A172 (cell line): ENCODE measurements around the gene TMPRSS6. TPM values are rescaled to one million over a fixed set of nuclear protein-coding genes. Genes with fewer than 3 reads are reported as not detected.
"Not testable (repeated sequence)": the region's sequence is repeated elsewhere in the genome, so short reads cannot be mapped to it uniquely, and the experiment has no call there.

ENCODE experiments used
- DNase-seq: peaks from one replicate; pipeline ENCODE4 v3.0.0-alpha.2; 2015; ENCODE audit warnings: low spot score
- total RNA-seq: library from RNA; depleted of rRNA; stranded (reverse); fragments of >200 nt; shearing (Covaris generic); gene quantifications from 2 replicates; pipeline ENCODE4 v1.2.3, GENCODE V29; 2014

TMPRSS6 gene
- total RNA-seq, 1 experiment from 2014 or later: not detected

DNA sequence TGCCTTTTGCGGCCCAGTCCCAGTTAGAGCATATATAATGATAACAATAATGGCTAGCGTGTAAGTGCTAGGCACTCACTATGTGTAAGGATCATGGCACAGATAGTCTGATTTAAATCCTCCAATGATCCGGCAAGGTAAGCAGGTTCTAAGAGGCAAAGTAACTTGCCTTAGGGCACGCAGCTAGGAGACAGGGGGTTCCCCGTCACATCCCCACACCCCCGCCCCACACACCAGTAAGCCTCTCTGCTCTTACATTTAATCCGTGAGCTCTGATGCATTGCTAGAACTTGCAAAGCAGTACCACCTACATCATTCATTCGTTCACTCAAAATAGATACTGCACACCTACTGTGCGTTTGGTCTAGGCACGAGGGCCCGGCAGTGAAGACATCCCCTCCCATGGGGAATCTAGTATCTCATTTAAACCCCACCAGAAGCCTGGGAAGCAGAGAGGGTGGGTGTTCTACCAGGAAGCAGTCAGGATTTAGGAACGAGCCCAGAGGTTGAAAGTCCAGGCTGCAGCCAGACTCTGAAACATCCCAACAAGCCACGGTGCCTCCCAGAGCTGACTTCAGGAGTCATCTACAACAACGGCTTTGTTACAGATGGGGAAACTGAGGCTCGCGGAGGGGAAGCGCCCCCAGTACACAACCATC, 20.6 kb downstream of the TMPRSS6 start:
- no peak for DNase-seq

DNA sequence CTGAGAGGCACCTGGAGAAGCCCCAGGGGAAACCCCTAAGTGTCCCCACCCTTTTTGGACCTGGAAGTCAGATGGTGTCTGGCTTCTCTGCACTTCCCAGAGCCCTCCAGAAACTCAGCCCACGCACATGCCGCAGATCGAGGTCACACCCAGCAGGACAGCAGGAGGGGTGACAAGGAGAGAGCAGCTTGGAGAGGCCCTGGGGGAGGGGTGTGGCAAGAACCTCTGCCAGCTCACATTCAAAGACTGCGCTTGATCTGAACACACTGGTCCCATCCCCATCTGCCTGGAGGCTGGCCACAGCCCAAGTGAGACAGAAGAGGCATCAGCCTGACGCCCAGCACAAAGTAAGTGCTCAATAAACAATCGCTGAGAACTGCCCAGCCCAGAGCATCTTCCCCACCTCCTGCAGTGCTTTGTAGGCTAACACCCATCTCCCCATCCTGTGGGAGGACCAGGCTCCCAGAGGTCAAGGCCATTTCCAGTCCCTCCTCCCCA, 21.4 kb downstream of the TMPRSS6 start:
- peak; percentile 6 for DNase-seq

DNA sequence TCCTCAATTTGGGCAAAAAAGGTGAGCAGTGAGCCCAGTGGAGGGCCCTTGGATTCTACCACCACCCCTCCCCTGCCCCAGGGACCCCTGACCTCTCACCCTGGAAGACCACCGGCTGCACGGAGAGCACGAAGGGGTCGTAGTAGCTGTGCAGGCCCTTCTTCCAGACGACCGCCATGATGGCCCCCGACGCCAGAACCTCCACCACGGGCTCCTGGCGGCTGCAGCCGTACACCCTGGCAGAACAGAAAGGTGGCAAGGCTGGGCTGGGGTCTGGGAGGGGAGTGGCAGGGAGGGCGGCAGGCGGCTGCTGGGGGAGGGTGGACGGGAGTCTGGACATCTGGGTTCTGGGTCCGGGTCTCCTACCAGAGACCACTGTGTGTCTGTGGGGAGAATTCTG, 23.3 kb downstream of the TMPRSS6 start:
- no peak for DNase-seq

DNA sequence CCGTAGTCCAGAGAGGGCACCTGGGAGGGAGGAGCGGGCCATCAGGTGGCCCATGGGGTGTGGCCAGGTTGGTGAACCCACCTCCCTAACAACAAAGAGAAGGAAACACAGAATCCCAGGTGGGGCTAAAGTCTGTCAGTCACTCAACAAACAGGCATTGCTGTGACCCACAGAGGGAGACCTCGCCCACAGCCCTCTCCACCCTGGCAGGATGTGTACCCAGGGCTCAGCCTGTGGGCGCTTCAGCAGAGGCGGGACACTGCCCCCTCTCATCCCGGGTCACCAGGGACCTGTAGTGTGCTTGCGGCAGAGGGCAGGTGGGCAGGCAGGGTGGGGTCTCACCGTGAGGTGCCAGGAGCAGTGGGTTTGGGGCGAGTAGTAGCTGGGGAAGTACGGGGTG, 25.1 kb downstream of the TMPRSS6 start:
- DNase-seq: no peak

DNA sequence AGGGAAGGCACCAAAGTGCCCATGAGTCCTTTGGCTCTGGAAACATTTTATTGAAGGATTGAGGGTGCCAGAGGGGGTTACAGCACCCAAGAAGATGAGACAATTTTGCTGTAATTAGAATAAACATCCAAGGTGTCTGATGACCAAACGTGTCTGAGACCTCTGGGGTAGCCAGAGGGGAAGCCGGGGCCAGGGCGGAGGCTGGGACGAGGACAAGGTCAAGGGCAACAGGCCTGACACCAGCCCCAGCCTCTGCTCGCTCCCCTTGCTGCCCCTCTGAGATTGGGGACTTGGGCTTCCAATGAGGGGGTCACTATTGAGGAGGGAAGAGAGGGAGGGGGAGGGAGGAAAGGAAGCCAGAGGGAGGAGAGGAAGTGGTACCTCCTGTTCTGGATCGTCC, 25.6 kb downstream of the TMPRSS6 start:
- no peak for DNase-seq

DNA sequence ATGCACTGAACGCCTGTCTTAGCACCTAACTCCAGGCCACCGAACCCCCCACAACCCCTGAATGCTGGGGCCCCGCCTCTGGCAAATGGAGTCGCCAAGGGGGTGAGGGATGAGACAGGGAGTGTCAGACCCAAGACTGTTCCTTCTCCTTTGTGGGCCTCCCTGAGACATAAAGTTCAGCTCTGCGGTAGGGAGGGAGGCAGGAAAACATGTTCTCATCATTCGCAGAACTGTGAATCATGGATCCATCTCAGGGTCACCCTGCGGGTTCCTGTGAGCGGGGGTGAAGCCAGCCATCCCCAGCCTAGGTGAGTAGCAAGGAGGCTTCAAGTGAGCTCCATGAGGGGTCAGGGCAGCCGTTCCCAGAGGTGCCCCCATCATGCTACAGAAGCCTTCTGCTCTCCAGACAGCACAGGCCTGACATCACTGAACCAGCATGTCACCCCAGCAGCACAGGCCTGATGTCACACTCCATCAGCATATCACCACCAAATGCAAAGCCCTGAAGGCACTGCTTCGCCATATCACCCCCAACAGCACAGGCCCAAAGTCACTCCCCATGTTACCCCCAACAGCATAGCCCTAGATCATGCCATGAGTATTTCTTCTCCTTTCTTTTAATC, 27.2 kb downstream of the TMPRSS6 start:
- no peak for DNase-seq

DNA sequence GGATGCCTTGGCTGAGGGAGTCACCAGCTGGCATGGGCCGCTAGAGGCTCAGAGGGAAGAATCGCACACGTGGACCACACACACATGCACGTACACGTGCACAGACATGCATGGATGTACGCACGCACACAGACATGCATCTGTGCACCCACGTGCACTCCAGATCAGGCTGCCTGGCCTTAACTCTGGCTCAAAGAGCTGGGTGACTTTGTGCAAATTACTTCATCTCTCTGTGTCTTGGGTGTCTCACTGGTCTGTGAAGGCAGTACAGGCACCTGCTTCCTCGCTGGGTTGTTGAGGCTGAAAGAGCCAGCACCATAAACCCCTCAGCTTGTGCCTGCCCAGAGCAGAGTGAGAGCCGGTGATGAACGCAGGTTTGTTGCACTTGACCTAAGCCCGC, 28.7 kb downstream of the TMPRSS6 start:
- DNase-seq: no peak

DNA sequence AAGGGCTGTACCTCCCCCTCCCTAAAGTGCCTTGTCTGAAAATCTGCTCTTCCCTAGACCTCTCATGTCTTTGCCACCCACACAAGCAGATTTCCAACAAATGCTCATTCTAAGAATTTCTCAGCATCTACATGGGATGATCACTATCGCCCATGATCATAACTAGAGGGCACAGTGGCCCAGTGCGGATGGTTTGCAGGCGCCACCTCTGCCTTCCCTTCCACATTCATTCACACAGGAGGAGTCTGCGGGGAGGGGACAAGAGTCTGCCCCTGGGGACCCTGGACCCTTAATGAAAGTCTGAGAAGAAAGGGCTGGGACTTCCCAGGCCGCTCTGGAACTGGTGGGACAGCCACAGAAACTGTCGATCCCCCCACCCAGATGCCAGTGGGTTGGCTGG, 29.1 kb downstream of the TMPRSS6 start:
- no peak for DNase-seq

DNA sequence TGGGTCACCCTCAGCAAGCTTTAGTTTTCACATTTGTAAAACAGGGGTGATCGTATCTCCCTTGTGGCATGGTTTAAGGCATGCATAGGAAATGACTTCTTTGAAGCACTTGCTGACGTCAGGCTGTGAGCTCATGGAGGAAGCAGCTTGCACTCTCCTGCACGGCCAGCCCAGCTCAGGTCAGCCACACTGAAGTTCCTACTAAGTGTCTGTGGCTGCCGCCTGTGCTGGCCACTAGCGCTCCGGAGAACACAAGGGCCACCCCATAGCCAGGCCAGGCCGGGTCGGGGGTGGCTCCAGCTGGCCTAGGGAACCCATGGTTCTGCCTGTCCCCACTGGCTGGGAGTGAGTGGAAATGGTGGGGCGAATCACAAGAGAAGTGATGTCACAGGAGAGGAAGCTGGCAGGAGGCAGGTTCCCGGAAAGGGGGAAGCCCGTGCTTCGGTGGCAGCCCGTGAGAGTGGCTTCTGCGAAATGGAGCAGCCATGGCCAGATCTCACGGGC, 29.8 kb downstream of the TMPRSS6 start:
- DNase-seq: peak; percentile 19

DNA sequence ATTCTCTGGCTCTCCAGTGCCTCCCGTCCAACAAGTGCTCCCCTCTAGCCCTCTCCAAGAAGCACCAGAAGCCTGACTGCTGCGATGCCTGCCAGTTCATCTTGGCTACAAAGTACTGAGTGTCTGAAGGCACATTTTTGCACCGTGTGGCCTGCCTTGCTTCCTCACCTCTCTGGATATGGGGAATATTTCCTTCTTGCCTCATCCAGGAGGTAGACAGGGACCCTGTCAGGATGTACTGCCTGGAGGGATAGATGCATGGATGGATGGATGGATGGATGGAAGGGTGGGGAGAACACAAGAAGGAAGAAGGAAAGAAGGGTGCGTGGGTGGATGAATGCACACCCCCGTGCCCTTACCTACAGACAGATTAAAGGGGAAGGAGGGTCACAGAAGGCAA, 30.4 kb downstream of the TMPRSS6 start:
- DNase-seq: no peak

DNA sequence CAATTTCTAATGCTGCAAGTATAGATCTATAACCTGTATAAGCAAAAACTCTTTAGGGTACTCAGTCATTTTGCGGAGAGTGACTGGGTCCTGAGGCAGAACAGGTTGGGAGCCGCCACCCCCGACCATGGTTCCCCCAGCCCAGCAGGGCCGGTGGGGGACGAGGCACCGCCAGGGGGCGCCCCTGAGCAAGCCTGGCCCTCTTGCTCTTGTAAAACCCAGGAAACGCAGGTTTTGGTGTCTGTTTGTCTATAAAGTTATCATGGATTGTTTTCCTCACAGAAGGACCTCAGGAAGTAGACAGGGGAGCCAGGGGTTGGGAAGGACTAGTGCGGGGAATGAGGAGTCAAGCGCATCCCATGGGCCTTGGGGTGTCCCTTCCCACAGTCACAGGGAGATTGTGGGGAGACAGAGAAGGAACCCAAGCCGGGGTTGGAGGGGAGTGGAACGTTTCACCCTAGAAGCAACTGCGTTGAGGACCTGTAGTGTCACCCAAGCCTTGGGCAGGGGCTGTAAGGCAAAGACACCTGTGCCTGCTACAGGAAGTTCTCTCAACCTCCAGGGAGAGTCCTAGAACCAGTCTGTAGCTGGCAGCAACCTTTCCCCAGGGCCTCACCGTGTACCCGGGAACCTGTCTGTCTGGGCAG, 31.6 kb downstream of the TMPRSS6 start:
- DNase-seq: peak; percentile 4

DNA sequence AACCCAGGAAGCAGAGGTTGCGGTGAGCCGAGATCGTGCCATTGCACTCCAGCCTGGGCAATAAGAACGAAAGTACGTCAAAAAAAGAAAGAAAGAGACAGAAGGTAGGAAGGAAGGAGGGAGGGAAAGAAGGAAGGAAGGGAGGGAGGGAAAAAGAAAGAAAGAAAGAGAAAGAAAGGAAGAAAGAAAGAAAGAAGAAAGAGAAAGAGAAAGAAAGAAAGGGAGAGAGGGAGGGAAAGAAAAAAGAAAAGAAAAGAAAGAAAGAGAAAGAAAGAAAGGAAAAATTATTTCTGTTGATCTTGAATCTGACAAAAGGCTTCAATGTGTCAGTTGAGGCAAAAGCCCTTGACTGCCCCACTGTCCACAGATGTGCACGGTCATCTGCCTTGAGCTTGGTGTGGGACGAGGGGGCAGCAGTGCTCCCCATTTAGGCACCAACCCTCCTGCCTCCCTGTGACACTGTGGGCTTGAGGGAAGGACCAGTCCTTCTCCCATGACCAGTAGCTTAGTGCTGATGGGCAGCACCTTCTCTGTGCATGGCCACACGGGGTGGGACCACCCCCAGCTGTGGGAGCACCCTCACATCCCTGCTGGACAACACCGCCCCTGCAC, 33.6 kb downstream of the TMPRSS6 start:
- no peak for DNase-seq

DNA sequence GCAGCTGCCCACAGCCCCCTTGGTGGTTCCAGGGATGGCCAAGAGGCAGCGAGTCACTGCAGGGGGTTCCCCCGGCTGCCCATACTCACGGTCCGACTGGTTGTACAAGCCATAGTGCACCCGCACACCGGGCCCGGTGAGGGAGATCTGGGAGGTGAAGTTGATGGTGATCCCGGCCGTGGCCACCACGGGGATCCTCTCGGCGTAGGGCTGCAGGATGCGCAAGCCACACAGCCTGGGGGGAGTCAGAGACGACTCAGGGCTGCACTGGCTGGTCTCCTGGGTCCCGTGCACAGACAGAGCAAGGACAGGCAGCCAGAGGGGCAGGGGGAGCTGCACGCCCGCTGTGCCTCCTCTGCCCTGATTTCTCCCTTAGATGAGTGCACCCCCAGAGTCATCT, 34.5 kb downstream of the TMPRSS6 start:
- no peak for DNase-seq

DNA sequence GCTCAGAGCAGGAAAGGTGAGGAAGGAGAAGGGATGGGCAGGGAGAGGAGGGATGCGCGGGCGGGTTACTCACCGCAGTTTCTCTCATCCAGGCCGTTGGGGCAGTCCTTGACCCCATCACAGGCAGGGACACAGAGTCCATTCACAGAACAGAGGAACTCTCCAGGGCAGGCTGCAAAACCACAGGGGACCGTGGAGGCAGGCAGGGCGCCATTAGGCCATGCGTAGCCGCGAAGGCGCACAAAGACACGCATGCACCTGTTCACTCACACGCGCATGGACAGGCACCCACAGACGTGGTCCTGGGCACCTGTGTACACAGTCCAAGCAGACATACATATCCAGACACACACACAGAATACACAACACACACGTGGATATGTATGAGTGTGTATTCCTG, 35.0 kb downstream of the TMPRSS6 start:
- no peak for DNase-seq

DNA sequence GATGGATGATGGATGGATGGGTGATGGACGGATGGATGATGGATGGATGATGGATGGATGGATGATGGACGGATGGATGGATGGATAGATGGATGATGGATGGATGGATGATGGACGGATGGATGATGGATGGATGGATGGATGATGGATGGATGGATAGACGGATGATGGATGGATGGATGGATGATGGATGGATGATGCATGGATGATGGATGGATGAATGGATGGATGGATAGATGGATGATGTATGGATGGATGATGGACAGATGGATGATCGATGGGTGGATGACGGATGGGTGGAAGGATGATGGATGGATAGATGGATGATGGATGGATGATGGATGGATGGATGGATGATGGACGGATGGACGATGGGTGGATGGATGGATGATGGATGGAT, 36.8 kb downstream of the TMPRSS6 start:
- no peak for DNase-seq

DNA sequence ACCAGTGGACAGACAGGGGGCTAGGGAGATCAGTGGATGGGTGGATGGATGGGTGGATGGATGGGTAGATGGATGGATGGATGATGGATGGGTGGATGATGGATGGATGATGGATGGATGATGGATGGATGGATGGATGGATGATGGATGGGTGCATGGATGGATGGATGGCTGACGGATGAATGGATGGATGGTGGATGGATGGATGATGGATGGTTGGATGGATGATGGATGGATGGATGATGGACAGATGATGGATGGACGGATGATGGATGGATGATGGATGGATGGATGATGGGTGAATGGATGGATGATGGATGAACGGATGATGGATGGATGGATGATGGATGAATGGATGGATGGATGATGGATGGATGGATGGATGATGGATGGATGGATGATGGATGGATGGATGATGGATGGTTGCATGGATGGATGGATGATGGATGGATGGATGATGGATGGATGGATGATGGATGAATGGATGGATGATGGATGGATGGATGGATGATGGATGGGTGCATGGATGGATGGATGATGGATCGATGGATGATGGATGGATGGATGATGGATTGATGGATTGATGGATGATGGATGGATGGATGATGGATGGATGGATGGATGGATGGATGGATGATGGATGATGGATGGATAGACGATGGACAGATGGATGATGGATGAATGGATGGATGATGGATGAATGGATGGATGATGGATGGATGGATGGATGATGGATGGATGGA, 37.5 kb downstream of the TMPRSS6 start:
- not testable (repeated sequence) for DNase-seq

DNA sequence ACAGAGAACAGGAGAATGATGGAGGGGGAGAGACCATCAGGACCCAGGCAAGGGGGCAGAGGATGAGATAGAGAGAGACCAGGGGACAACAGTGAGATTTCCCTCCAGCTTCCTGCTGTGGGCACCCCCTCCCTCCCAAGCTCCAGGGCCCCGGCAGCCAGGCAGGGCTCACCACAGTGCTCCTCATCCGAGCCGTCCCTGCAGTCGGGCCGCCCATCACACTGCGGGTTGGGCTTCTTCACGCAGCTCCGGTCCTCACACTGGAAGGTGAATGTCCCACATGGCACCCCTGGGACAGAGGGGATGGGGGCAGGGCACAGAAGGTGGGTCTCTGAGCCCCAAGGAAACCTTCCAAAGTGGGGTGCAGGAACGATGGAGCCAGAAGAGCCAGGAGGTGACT, 38.8 kb downstream of the TMPRSS6 start:
- no peak for DNase-seq

DNA sequence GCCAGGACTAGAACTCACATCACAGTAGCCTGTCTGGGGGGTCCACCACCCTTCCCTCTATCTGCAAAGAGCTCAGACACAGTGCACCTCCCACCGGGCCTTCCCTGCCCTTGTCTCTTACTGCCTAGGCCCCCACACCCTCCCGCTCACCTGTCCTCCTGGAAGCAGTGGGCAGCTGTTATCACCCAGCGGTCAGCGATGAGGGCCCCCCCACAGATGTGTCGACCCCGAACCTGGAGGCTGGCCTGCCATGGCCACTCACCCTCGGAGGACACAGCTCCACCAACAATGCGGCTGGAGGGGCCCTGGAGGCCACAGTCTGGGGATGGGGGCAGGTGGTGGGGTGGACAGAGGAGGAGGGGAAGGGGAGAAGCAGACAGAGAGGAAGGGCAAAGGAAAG, 39.2 kb downstream of the TMPRSS6 start:
- no peak for DNase-seq

DNA sequence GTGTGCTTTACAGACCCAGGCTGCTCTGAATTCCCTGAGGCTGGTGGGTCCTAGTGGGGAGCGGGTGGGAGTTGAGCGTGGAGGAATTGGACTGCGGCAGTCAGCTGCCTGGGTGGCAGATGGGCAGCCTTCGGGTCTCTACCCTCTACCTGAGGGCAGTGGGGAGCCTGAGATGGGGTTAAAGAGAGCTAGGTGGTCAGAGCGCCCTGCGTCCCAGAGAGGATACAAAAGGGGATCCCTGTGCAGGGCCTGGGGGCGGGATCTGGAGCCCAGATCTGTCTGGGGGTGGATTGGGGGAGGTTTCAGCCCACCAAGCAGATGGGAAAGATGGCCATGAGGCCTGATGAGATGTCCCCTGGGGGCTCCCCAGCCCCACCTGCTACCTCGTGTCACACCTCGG, 39.8 kb downstream of the TMPRSS6 start:
- no peak for DNase-seq

DNA sequence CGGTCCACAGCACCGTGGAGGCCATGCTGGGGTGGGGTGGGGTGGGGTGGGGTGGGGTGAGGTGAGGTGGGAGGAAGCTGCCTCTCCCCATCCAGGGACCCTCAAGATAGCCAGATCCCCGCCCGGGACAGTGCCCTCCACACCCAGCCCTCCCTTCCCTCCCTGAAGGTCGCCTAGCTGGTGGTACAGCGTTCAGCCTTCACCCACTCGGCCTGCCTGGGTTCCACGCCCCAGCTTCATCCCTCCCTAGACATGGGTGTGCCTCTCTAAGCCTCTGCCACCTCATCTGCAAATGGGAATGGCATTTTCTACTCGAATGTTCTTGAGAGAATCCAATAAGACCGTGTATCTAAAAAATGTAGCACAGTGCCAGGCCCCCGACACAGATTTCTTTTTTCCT, 40.2 kb downstream of the TMPRSS6 start:
- no peak for DNase-seq

DNA sequence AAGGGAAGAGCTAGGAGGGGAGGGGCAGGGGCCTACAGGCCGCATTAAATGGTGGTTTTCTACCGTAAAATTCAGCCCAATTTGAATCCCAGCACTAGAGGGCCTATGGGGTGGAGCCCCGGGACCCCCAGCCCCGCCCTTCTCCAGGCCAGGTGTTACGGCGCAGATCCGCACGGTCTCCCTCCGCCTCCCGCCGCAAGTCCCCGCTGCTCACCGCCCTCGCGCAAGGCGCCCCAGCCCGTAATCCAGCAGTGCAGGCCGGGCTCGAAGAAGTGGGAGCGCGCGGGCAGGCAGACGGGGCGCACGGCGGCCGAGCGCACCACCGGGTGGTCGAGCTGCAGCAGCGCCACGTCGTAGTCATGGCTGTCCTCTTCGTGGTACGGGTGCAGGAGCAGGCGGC, 40.7 kb downstream of the TMPRSS6 start:
- no peak for DNase-seq

DNA sequence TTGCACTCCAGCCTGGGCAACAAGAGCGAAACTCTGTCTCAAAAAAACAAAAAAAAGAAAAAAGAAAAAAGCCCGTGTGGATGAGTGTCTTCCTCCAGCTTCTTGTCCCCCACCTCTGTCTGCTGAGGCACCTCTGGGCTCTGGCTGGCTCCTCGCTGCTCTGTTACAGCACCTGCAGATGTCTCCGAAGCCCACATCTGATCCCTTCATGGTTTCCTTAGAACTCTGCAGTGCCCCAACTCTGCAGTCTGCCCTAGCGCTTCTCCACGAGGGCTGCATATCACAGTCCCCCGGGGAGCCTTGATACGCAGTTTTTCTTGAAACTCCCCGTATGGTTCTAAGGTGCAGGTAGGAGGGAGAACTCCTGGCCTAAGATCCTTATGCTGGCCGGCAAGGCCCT, 42.1 kb downstream of the TMPRSS6 start:
- no peak for DNase-seq
